EH (cell line): ENCODE data around the gene VOPP1.
"Not testable (repeated sequence)": the region's sequence is repeated elsewhere in the genome, so short reads cannot be mapped to it uniquely, and the experiment has no call there.

Experiments used
- DNase-seq: peaks from one replicate; pipeline ENCODE4 v3.0.0-alpha.2; 2015; ENCODE audit warnings: low read depth

VOPP1 gene

GRCh38 chr7:55572378-55573233, at the start of gene VOPP1:
TSS of gene VOPP1 (minus strand) at chr7:55572502. CDS start at chr7:55572324, 178 bp downstream.
- DNase-seq: peak; percentile 71

GRCh38 chr7:55618913-55619312, 46.6 kb upstream of the VOPP1 start:
- no peak for DNase-seq

- DNase-seq: not testable (repeated sequence)
Observed at GRCh38 chr7:55614365-55615064, 42.2 kb upstream of the VOPP1 start.

- DNase-seq: not testable (repeated sequence)
Observed at GRCh38 chr7:55609726-55610125, 37.4 kb upstream of the VOPP1 start.

GRCh38 chr7:55605661-55606060, 33.4 kb upstream of the VOPP1 start:
- not testable (repeated sequence) for DNase-seq

- peak; percentile 48 for DNase-seq
Observed at GRCh38 chr7:55597944-55598499, 25.7 kb upstream of the VOPP1 start.

- DNase-seq: not testable (repeated sequence)
Observed at GRCh38 chr7:55597214-55597739, 25.0 kb upstream of the VOPP1 start.

GRCh38 chr7:55595511-55595910, 23.2 kb upstream of the VOPP1 start:
- DNase-seq: no peak

- no peak for DNase-seq
Observed at GRCh38 chr7:55594870-55595269, 22.6 kb upstream of the VOPP1 start.

GRCh38 chr7:55594414-55594813, 22.1 kb upstream of the VOPP1 start:
- no peak for DNase-seq

- peak; percentile 81 for DNase-seq
Observed at GRCh38 chr7:55593515-55594318, 21.4 kb upstream of the VOPP1 start.

- no peak for DNase-seq
Observed at GRCh38 chr7:55593172-55593514, 20.8 kb upstream of the VOPP1 start.

- no peak for DNase-seq
Observed at GRCh38 chr7:55592492-55592891, 20.2 kb upstream of the VOPP1 start.

- DNase-seq: no peak
Observed at GRCh38 chr7:55591282-55591931, 19.1 kb upstream of the VOPP1 start.

GRCh38 chr7:55590517-55591281, 18.4 kb upstream of the VOPP1 start:
- DNase-seq: no peak

- DNase-seq: no peak
Observed at GRCh38 chr7:55589905-55590304, 17.6 kb upstream of the VOPP1 start.

- DNase-seq: no peak
Observed at GRCh38 chr7:55588976-55589604, 16.8 kb upstream of the VOPP1 start.

GRCh38 chr7:55588379-55588699, 16.0 kb upstream of the VOPP1 start:
- DNase-seq: no peak

- DNase-seq: no peak
Observed at GRCh38 chr7:55587687-55588378, 15.5 kb upstream of the VOPP1 start.

GRCh38 chr7:55582656-55583055, 10.4 kb upstream of the VOPP1 start:
- DNase-seq: not testable (repeated sequence)
